ENCODE measurements around the gene ACAP1.

- no peak for TF ChIP-seq CTCF (IDR thresholded peaks at IDR 0.05)
- no peak for TF ChIP-seq POLR2A (IDR thresholded peaks at IDR 0.05)
These were observed 20.4 kb downstream of the ACAP1 start for GRCh38 chr17:7356756-7357155.

Measured in body of pancreas (tissue), 4 donors.